Measurements from ENCODE around the gene GPR83.

GRCh38 chr11:94398101-94398500, 3.1 kb downstream of the GPR83 start:
- TF ChIP-seq POLR2A (IDR thresholded peaks at IDR 0.05; ENCODE audit: low read depth): no peak
- TF ChIP-seq CTCF (IDR thresholded peaks at IDR 0.05): no peak

Data from esophagus muscularis mucosa (tissue), 3 donors.